Measurements from ENCODE around the gene VNN1.

The VNN1 gene

DNA sequence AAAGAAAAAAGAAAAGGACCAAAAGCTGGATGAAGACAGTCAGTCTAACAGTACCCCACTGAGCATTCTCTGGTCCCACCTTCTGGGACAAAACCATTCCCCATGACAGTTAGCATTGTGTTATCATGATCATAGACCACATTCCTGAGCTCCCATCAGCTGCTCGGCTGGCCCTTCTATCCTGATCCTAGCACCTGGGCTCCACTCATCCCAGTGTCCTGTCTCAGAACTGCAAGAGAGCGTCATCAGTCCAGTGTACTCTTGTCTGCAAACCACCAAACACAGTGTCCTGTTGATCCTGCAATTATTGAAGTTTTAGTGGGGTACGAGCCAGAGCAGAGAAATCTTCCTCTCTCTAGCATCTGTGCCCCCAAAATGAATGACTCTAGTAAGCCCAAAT lies 38.9 kb downstream of the VNN1 start:
- no peaks in the 10 kb centered on the region for H3K27me3 ChIP-seq (ENCODE audit: insufficient read depth, low read length, poor library complexity)
- no peak overlapping the region for H3K4me3 ChIP-seq (ENCODE audit: low read depth in 1 of 2, low read length in 2 of 2)
- no peak overlapping the region for H3K4me2 ChIP-seq (ENCODE audit: insufficient read depth, low read length)
- H4K20me1 ChIP-seq (ENCODE audit: insufficient read depth, low read length): no peaks in the 10 kb centered on the region
- TF ChIP-seq EZH2 (IDR thresholded peaks at IDR 0.05; ENCODE audit: borderline replicate concordance, low read depth, low read length, severe bottlenecking) (no peak), CTCF (IDR thresholded peaks at IDR 0.05; ENCODE audit: borderline replicate concordance, extremely low read depth, low read length, poor library complexity, severe bottlenecking) (no peak)
- H3K27ac ChIP-seq (ENCODE audit: low read length): no peak overlapping the region
- DNase-seq: no peak
- H3K4me1 ChIP-seq (ENCODE audit: insufficient read depth, low read length): no peaks in the 10 kb centered on the region
- H3K79me2 ChIP-seq (ENCODE audit: insufficient read depth, low read length): no peaks in the 10 kb centered on the region
- no peak overlapping the region for H2AFZ ChIP-seq (ENCODE audit: low read depth, low read length)
- no peaks in the 10 kb centered on the region for H3K9me3 ChIP-seq (ENCODE audit: insufficient read depth, low read length, severe bottlenecking)
- no peak for ATAC-seq (ENCODE audit: insufficient read depth, low read depth)
- H3K9ac ChIP-seq (ENCODE audit: low read depth, low read length): no peak overlapping the region
- H3K36me3 ChIP-seq (ENCODE audit: insufficient read depth, low read length): no peaks in the 10 kb centered on the region

- H3K4me3 ChIP-seq (ENCODE audit: low read depth in 1 of 2, low read length in 2 of 2): no peak overlapping the region
- H3K36me3 ChIP-seq (ENCODE audit: insufficient read depth, low read length): no peaks in the 10 kb centered on the region
- DNase-seq (no peak), ATAC-seq (ENCODE audit: insufficient read depth, low read depth) (no peak)
- no peaks in the 10 kb centered on the region for H4K20me1 ChIP-seq (ENCODE audit: insufficient read depth, low read length)
- no peak overlapping the region for H3K4me2 ChIP-seq (ENCODE audit: insufficient read depth, low read length)
- H3K4me1 ChIP-seq (ENCODE audit: insufficient read depth, low read length): no peaks in the 10 kb centered on the region
- H2AFZ ChIP-seq (ENCODE audit: low read depth, low read length): no peak overlapping the region
- no peaks in the 10 kb centered on the region for H3K9me3 ChIP-seq (ENCODE audit: insufficient read depth, low read length, severe bottlenecking)
- TF ChIP-seq EZH2 (IDR thresholded peaks at IDR 0.05; ENCODE audit: borderline replicate concordance, low read depth, low read length, severe bottlenecking) (no peak), CTCF (IDR thresholded peaks at IDR 0.05; ENCODE audit: borderline replicate concordance, extremely low read depth, low read length, poor library complexity, severe bottlenecking) (no peak)
- no peak overlapping the region for H3K27ac ChIP-seq (ENCODE audit: low read length)
- H3K79me2 ChIP-seq (ENCODE audit: insufficient read depth, low read length): no peaks in the 10 kb centered on the region
- H3K27me3 ChIP-seq (ENCODE audit: insufficient read depth, low read length, poor library complexity): no peaks in the 10 kb centered on the region
- no peak overlapping the region for H3K9ac ChIP-seq (ENCODE audit: low read depth, low read length)
Observed at GRCh38 chr6:132673376-132674094, 40.3 kb downstream of the VNN1 start.

- no peak overlapping the region for H3K4me3 ChIP-seq (ENCODE audit: low read depth in 1 of 2, low read length in 2 of 2)
- no peak overlapping the region for H3K27ac ChIP-seq (ENCODE audit: low read length)
- H4K20me1 ChIP-seq (ENCODE audit: insufficient read depth, low read length): no peaks in the 10 kb centered on the region
- H3K27me3 ChIP-seq (ENCODE audit: insufficient read depth, low read length, poor library complexity): no peaks in the 10 kb centered on the region
- no peak overlapping the region for H2AFZ ChIP-seq (ENCODE audit: low read depth, low read length)
- H3K79me2 ChIP-seq (ENCODE audit: insufficient read depth, low read length): no peaks in the 10 kb centered on the region
- H3K9me3 ChIP-seq (ENCODE audit: insufficient read depth, low read length, severe bottlenecking): no peaks in the 10 kb centered on the region
- no peak overlapping the region for H3K4me2 ChIP-seq (ENCODE audit: insufficient read depth, low read length)
- H3K9ac ChIP-seq (ENCODE audit: low read depth, low read length): no peak overlapping the region
- no peaks in the 10 kb centered on the region for H3K36me3 ChIP-seq (ENCODE audit: insufficient read depth, low read length)
- no peaks in the 10 kb centered on the region for H3K4me1 ChIP-seq (ENCODE audit: insufficient read depth, low read length)
- DNase-seq: no peak
- ATAC-seq (ENCODE audit: insufficient read depth, low read depth): no peak
- TF ChIP-seq EZH2 (IDR thresholded peaks at IDR 0.05; ENCODE audit: borderline replicate concordance, low read depth, low read length, severe bottlenecking) (no peak), CTCF (IDR thresholded peaks at IDR 0.05; ENCODE audit: borderline replicate concordance, extremely low read depth, low read length, poor library complexity, severe bottlenecking) (no peak)
Observed at GRCh38 chr6:132671295-132671694, 42.6 kb downstream of the VNN1 start.

Measured in DND-41 (cell line).